ENCODE results near the gene SLC30A1. TPM values are rescaled to one million over a fixed set of nuclear protein-coding genes. Genes with fewer than 3 reads are reported as not detected.

The SLC30A1 gene
- total RNA-seq, 1 donor from 2014 or later, result 18.2 TPM

- no peaks in the 10 kb centered on the region for H3K27me3 Mint-ChIP-seq (ENCODE audit: low read depth)
- peak overlapping the region; percentile 55 for H3K27ac Mint-ChIP-seq (ENCODE audit: unreplicated experiment)
- no peak for DNase-seq (ENCODE audit: low spot score)
- peaks cover 15% of the 10 kb centered on the region for H3K4me1 Mint-ChIP-seq (ENCODE audit: low read depth)
- TF ChIP-seq CTCF (IDR thresholded peaks at IDR 0.05), result no peak
- H3K36me3 Mint-ChIP-seq (ENCODE audit: low read depth), result no peaks in the 10 kb centered on the region
- H3K9me3 Mint-ChIP-seq (ENCODE audit: low read depth), result no peaks in the 10 kb centered on the region
- no peak overlapping the region for H3K4me3 Mint-ChIP-seq (ENCODE audit: unreplicated experiment)
Observed at GRCh38 chr1:211549092-211549711, 29.8 kb downstream of the SLC30A1 start.

- DNase-seq (ENCODE audit: low spot score), result no peak
- H3K9me3 Mint-ChIP-seq (ENCODE audit: low read depth), result no peaks in the 10 kb centered on the region
- H3K36me3 Mint-ChIP-seq (ENCODE audit: low read depth), result no peaks in the 10 kb centered on the region
- no peak overlapping the region for H3K4me3 Mint-ChIP-seq (ENCODE audit: unreplicated experiment)
- peaks cover 15% of the 10 kb centered on the region for H3K4me1 Mint-ChIP-seq (ENCODE audit: low read depth)
- peak overlapping the region; percentile 33 for H3K27ac Mint-ChIP-seq (ENCODE audit: unreplicated experiment)
- no peaks in the 10 kb centered on the region for H3K27me3 Mint-ChIP-seq (ENCODE audit: low read depth)
- no peak for TF ChIP-seq CTCF (IDR thresholded peaks at IDR 0.05)
Observed at GRCh38 chr1:211548321-211549091, 30.5 kb downstream of the SLC30A1 start.

GRCh38 chr1:211547710-211548109 is 31.3 kb downstream of the SLC30A1 start:
- Mint-ChIP-seq H3K4me3 (ENCODE audit: unreplicated experiment) (no peak overlapping the region), H3K27ac (ENCODE audit: unreplicated experiment) (no peak overlapping the region), H3K4me1 (ENCODE audit: low read depth) (peaks cover 15% of the 10 kb centered on the region), H3K36me3 (ENCODE audit: low read depth) (no peaks in the 10 kb centered on the region), H3K9me3 (ENCODE audit: low read depth) (no peaks in the 10 kb centered on the region), H3K27me3 (ENCODE audit: low read depth) (no peaks in the 10 kb centered on the region)
- no peak for DNase-seq (ENCODE audit: low spot score)
- no peak for TF ChIP-seq CTCF (IDR thresholded peaks at IDR 0.05)

GRCh38 chr1:211546543-211546942 is 32.4 kb downstream of the SLC30A1 start:
- H3K9me3 Mint-ChIP-seq (ENCODE audit: low read depth), result no peaks in the 10 kb centered on the region
- no peak for TF ChIP-seq CTCF (IDR thresholded peaks at IDR 0.05)

GRCh38 chr1:211543025-211543424 is 35.9 kb downstream of the SLC30A1 start:
- Mint-ChIP-seq H3K27ac (ENCODE audit: unreplicated experiment) (no peak overlapping the region), H3K4me3 (ENCODE audit: unreplicated experiment) (no peak overlapping the region), H3K27me3 (ENCODE audit: low read depth) (no peaks in the 10 kb centered on the region), H3K36me3 (ENCODE audit: low read depth) (peaks cover 2% of the 10 kb centered on the region), H3K4me1 (ENCODE audit: low read depth) (peaks cover 12% of the 10 kb centered on the region), H3K9me3 (ENCODE audit: low read depth) (peaks cover 7% of the 10 kb centered on the region)
- no peak for DNase-seq (ENCODE audit: low spot score)
- TF ChIP-seq CTCF (IDR thresholded peaks at IDR 0.05), result no peak

More at GRCh38 chr1:211546543-211546942, 32.4 kb downstream of the SLC30A1 start:
- Mint-ChIP-seq H3K4me1 (ENCODE audit: low read depth) (peaks cover 13% of the 10 kb centered on the region), H3K27ac (ENCODE audit: unreplicated experiment) (no peak overlapping the region), H3K4me3 (ENCODE audit: unreplicated experiment) (no peak overlapping the region), H3K27me3 (ENCODE audit: low read depth) (no peaks in the 10 kb centered on the region), H3K36me3 (ENCODE audit: low read depth) (no peaks in the 10 kb centered on the region)
- no peak for DNase-seq (ENCODE audit: low spot score)

Data from chondrocyte (in vitro differentiated cells).